ENCODE data around the gene UBE2L3.

DNA sequence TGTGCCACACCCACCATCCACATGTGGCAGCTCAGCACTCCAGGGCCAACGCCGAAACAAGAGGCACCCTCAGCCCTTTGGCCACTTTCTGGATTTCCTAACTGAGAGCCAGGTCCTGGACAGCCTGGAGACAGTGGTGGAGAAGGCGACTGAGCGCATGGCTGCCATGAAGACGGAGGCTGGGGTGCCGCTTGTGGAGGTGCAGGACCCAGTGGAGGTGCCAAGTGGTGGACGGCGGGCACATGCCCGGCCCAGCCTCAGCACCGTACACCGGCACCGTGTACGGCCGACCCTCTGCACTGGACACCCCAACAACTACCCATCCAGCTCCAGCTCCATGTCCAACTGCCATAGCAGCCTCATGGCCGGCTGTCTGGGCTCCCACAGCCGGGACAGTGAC is 66.6 kb downstream of the UBE2L3 start:
- TF ChIP-seq, protein P1, sequence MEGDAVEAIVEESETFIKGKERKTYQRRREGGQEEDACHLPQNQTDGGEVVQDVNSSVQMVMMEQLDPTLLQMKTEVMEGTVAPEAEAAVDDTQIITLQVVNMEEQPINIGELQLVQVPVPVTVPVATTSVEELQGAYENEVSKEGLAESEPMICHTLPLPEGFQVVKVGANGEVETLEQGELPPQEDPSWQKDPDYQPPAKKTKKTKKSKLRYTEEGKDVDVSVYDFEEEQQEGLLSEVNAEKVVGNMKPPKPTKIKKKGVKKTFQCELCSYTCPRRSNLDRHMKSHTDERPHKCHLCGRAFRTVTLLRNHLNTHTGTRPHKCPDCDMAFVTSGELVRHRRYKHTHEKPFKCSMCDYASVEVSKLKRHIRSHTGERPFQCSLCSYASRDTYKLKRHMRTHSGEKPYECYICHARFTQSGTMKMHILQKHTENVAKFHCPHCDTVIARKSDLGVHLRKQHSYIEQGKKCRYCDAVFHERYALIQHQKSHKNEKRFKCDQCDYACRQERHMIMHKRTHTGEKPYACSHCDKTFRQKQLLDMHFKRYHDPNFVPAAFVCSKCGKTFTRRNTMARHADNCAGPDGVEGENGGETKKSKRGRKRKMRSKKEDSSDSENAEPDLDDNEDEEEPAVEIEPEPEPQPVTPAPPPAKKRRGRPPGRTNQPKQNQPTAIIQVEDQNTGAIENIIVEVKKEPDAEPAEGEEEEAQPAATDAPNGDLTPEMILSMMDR (IDR thresholded peaks at IDR 0.05) = no peak
- TF ChIP-seq EP300 (IDR thresholded peaks at IDR 0.05) = no peak

All from sigmoid colon (tissue), 4 donors.